GM18870 (cell line): Measurements from ENCODE around the gene HERPUD2.
A peak's percentile ranks its signal among the peaks of the same experiment; 100 is the strongest.
"Not testable (repeated sequence)": the region's sequence is repeated elsewhere in the genome, so short reads cannot be mapped to it uniquely, and the experiment has no call there.

Experiments
- ATAC-seq: cut with Tn5 transposase; IDR thresholded peaks from one replicate; pipeline ENCODE4 v1.9.1; 2021; ENCODE audit warnings: moderate library complexity; ENCODE audit not compliant: unreplicated experiment

Gene HERPUD2

GRCh38 chr7:35716038-35716803 is 21.3 kb upstream of the HERPUD2 start:
- no peak for ATAC-seq

GRCh38 chr7:35714862-35715261 is 19.9 kb upstream of the HERPUD2 start:
- ATAC-seq = no peak

- ATAC-seq = no peak
These were observed 19.5 kb upstream of the HERPUD2 start for GRCh38 chr7:35714407-35714806.

DNA sequence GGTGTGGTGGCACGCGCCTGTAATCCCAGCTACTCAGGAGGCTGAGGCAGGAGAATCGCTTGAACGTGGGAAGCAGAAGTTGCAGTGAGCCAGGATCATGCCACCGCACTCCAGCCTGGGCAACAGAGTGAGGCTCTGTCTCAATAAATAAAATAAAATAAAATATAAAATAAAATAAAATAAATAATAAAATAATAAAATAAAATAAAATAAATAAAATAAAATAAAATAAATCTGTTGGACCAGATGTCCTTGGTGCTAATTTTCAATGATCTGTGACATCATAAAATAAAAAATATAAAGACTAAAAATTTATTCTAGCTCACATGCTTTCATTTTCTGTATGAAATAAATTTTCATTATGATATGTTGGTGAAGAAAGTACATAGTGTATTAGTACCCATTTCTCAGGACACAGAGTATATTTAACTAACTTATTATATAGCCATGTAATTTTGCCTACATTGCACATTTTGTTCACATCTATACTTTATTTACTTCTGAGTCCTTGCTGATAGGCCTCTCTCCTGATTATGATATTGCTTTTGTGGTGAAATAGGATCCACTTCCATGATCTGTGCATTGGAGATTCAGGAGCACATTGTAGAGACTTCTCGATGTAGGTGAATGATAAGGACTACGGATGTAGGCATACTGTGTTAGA is 17.8 kb upstream of the HERPUD2 start:
- no peak for ATAC-seq

DNA sequence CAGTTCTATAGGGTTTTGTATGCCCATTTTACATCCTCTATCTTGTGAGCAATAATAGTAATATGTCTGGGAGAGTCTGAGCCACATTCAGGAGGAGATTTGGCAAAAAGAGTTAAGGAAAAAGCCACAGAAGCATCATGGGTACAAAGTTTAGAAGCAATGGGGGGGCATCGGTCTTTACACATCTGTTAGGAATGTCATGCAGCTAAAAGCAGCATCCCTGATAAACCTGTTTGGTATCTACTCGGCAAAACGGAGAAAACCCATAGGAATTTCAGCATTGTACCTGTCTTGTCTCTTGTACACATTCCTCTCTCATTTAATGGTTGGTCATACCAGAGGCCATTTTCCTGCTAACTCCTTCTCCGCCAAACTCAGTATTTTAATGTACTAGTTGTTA is 12.5 kb upstream of the HERPUD2 start:
- ATAC-seq = no peak

GRCh38 chr7:35705932-35706461 is 11.1 kb upstream of the HERPUD2 start:
- ATAC-seq = no peak

DNA sequence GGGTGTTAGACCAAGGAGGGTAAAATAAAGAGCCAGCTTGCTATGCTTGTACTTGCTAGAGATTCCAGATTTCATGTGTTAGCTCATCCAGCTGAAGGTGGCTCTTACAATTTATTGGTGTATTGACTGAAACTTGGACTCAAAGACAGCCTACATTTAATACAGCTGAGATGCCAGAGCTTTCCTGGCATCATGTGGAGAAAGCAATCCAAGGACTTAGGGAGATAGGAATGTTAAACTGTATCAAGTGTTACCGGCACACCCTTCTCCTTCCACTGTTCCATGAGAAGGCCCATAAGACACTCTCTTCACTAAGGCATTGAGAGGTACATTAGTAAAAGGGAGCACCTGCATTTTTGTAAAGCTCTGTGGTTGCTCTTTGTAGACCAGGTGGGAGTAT is 9.3 kb upstream of the HERPUD2 start:
- ATAC-seq = no peak

DNA sequence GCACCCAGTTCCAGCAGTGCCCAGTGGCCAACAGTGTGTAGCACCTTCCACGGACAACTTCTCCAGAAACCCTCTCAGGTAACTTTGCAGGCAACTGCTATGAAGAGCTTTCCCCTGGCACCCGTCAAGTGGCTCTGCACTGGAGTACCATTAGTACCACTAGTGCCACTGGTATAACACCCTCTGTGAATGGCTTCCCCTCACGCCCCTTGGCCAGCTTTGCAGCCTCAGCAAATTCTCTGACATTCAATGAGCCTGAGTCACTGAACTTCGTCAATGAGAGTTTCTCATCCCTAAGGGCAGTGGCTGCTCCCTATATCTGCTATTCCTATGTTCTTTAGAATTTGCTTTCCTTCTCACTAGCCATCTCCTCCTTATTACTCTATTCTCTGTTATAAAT is 7.6 kb upstream of the HERPUD2 start:
- ATAC-seq = no peak

DNA sequence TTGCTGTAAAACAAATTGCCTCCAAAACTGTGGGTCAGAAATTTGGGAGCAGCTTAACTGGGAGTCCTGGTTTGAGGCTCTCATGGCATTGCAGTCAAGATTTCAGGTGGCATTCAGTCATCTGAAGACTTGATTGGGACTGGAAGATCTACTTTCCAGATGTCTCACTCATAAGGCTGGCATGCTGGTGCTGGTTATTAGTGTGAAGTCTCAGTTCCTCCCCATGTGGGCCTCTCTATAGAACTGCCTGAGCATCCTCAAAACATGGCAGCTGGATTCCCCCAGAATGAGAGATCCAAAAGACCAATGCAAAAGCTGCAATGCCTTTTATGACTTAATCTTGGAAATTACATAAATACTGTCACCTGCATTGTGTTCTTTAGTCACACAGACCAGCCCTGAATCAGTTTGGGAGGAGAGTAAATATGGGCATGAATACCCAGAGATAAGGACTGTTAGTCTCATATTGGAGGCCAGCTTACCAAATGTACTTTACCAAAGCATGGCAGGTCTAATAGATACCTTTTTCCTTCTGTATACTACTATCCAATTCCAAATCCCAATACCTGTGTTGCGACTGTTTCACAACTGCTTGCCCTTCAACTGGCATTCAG is 6.5 kb upstream of the HERPUD2 start:
- ATAC-seq = peak; percentile 77

DNA sequence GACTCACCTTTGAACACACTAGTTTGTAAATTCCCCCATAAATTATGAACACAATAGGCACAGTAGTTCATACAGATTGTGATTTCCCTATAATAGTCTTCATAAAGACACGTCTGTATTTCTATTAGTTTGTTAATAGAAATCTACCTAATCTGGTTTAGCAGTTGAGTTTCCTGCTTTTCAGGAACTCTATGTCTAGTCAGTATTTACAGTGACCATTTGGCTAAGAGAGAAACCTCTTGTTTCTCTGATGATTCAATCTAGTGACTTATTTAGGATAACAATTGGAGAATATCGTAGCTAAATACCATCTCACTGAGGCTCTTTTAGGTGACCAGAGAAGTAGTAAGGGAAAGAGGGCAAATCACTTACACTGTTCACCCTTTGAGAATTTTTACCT is 5.9 kb upstream of the HERPUD2 start:
- ATAC-seq = no peak

GRCh38 chr7:35700333-35700732 is 5.4 kb upstream of the HERPUD2 start:
- no peak for ATAC-seq

- no peak for ATAC-seq
These were observed 4.9 kb upstream of the HERPUD2 start for GRCh38 chr7:35699796-35700305.

DNA sequence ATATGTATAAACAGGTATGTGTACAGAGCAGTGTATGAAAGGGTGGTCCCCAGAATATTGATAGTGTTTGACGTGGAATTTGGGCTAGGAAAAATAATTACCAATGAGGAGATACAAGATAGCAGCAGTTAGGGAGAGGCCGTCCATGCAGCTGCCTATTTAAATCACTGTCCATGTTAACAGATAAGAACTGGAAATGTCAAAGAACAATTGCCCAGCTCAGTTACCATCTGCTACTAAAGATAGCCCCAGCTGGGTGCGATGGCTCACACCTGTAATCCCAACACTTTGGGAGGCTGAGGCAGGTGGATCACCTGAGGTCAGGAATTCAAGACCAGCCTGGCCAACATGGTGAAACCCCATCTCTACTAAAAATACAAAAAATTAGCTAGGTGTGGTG is 3.4 kb upstream of the HERPUD2 start:
- ATAC-seq = not testable (repeated sequence)

- ATAC-seq = no peak
These were observed 2.7 kb upstream of the HERPUD2 start for GRCh38 chr7:35697414-35698175.

DNA sequence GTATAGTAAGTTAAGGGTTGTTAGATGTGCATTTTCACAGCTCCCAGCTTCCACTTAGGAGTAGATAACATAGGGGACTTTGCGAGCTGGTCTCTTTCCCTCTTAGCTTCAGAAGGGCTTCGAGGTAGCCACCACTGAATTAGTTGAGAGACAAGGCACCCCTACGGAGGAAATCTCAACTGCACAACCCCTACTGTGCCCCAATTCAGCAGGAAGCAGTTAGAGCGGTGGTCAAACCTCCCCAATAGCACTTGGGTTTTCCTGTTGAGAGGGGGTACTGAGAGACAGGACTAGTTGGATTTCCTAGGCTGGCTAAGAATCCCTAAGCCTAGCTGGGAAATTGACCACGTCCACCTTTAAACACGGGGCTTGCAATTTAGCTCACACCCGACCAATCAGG is 1.1 kb upstream of the HERPUD2 start:
- ATAC-seq = no peak

DNA sequence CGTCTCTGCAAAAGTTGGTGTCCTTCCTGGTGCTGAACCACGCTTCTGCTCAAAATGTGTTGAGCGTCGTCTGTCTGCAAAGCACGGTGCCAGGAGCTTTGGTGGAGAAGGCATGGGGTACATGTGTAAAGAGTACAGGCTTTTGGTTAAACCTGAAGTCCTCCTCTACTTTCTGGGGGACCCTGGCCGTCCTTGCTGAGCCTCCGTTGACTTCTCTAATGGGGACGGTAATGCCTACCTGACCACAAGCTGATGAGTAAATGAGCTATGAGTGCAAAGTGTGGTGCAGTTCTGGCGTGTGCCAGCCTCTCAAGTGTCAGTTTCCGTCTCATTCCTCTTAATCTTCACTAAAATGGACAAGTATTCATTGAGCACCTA is 527 bp upstream of the HERPUD2 start:
- ATAC-seq = no peak

GRCh38 chr7:35694161-35694783 is 663 bp downstream of the HERPUD2 start:
- ATAC-seq = no peak

GRCh38 chr7:35691827-35692307 is 3.1 kb downstream of the HERPUD2 start:
- ATAC-seq = peak; percentile 33

- ATAC-seq = peak; percentile 19
These were observed 3.6 kb downstream of the HERPUD2 start for GRCh38 chr7:35691366-35691765.

- not testable (repeated sequence) for ATAC-seq
These were observed 4.3 kb downstream of the HERPUD2 start for GRCh38 chr7:35690614-35691013.
